ENCODE data around the gene SLC6A6.

- TF ChIP-seq POLR2A (IDR thresholded peaks at IDR 0.05) (no peak), CTCF (IDR thresholded peaks at IDR 0.05) (no peak), POLR2AphosphoS5 (IDR thresholded peaks at IDR 0.05) (no peak), EP300 (IDR thresholded peaks at IDR 0.05) (no peak)
These were observed 116.5 kb downstream of the SLC6A6 start for GRCh38 chr3:14518893-14519292.

Data from stomach (tissue), 4 donors.